GM18505 (cell line): Measurements from ENCODE around the gene GREM1.

Source experiments
- ATAC-seq: cut with Tn5 transposase; IDR thresholded peaks from one replicate; pipeline ENCODE4 v1.9.1; 2021; ENCODE audit not compliant: unreplicated experiment
- POLR2A ChIP-seq: IDR thresholded peaks from 4 replicates; pipeline ENCODE4 v1.6.1; 2011; ENCODE audit warnings: borderline replicate concordance; ENCODE audit not compliant: insufficient read depth, insufficient read length; ENCODE audit errors: extremely low read depth

The GREM1 gene

GRCh38 chr15:32705446-32705845 lies 12.4 kb upstream of the GREM1 start:
- no peak for ATAC-seq
- TF ChIP-seq POLR2A = no peak

GRCh38 chr15:32706704-32707103 lies 11.1 kb upstream of the GREM1 start:
- ATAC-seq = no peak

GRCh38 chr15:32707436-32707835 lies 10.4 kb upstream of the GREM1 start:
- no peak for TF ChIP-seq POLR2A

More at GRCh38 chr15:32706704-32707103, 11.1 kb upstream of the GREM1 start:
- TF ChIP-seq POLR2A = no peak

GRCh38 chr15:32709295-32710033 lies 8.3 kb upstream of the GREM1 start:
- TF ChIP-seq POLR2A = no peak
- ATAC-seq = no peak

More at GRCh38 chr15:32707436-32707835, 10.4 kb upstream of the GREM1 start:
- ATAC-seq = no peak

GRCh38 chr15:32715276-32715675 lies 2.5 kb upstream of the GREM1 start:
- ATAC-seq = no peak
- no peak for TF ChIP-seq POLR2A

- ATAC-seq = no peak
- TF ChIP-seq POLR2A = no peak
These were observed 1.4 kb upstream of the GREM1 start for GRCh38 chr15:32716216-32716914.

- no peak for TF ChIP-seq POLR2A
- ATAC-seq = no peak
These were observed 834 bp upstream of the GREM1 start for GRCh38 chr15:32716915-32717425.

GRCh38 chr15:32718227-32718820 lies 520 bp downstream of the GREM1 start:
- ATAC-seq = no peak
- TF ChIP-seq POLR2A = no peak

GRCh38 chr15:32718821-32719716 lies 1.3 kb downstream of the GREM1 start:
- no peak for ATAC-seq

GRCh38 chr15:32721596-32721995 lies 3.8 kb downstream of the GREM1 start:
- no peak for ATAC-seq
- no peak for TF ChIP-seq POLR2A

More at GRCh38 chr15:32718821-32719716, 1.3 kb downstream of the GREM1 start:
- TF ChIP-seq POLR2A = no peak

- no peak for ATAC-seq
- TF ChIP-seq POLR2A = no peak
These were observed 4.3 kb downstream of the GREM1 start for GRCh38 chr15:32722136-32722535.

GRCh38 chr15:32723171-32723948 lies 5.6 kb downstream of the GREM1 start:
- peak; percentile 92 for ATAC-seq
- TF ChIP-seq POLR2A = no peak
